GM21723 (cell line): ENCODE measurements around the gene SCMH1.
"Not testable (repeated sequence)": the region's sequence is repeated elsewhere in the genome, so short reads cannot be mapped to it uniquely, and the experiment has no call there.

ENCODE experiments used
- ATAC-seq: cut with Tn5 transposase; IDR thresholded peaks from one replicate; pipeline ENCODE4 v1.9.1; 2021; ENCODE audit warnings: mild to moderate bottlenecking, moderate library complexity; ENCODE audit not compliant: unreplicated experiment

Gene SCMH1

DNA sequence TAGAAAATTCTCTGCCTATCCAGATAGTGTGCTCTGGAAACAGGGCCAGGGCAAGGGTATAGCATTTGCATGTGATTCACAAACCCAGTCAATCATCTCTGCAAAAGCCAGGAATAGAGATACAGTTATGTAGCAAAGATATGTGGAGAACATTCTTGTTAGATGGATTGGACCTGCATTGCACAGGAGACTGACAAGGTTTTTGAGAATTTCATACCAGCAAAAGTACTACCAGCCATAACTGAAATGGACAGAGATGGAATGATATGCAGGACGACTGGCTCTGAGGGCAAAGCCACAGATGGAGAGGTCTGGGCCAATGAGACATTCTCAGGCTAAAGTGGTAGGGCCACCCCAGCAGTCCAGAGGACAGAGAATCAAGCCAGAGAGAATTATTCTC, 24.7 kb downstream of the SCMH1 start:
- no peak for ATAC-seq

DNA sequence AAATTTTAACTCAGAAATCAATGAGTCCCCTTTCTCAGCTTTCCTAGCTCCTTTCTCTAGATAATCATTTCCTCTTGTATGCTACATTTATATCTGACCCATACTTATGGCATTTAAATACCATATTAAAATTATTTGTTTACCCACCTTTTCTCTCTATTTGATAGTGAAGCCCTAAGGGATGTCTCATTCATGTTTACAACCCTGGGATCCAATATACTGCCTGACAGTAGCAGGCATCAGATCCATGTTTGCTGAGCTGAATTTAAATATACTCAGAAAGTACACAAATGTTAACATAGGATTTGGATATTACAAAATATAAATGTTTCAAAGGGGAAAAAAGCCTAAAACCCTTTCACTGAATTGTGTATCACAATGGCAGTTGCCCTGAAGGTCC, 26.5 kb downstream of the SCMH1 start:
- no peak for ATAC-seq

DNA sequence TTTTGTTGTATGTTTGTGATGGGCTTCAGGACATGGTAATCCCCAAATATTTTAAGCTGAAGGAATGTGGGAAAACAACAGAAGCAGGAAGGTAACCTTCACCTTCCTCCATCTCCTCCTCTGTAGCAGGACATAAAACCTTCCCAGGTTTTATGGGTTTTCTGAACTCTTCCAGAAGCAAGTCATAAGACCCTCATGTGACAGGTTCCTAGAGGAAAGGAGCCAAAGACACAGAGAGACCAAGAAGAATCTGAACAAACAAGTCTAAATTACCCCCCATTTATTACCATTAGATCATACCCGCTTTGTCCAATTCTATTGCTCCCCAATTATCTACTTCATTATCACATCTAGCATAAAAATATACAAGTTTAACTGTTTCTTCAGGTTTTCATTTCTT, 28.8 kb downstream of the SCMH1 start:
- ATAC-seq: no peak

DNA sequence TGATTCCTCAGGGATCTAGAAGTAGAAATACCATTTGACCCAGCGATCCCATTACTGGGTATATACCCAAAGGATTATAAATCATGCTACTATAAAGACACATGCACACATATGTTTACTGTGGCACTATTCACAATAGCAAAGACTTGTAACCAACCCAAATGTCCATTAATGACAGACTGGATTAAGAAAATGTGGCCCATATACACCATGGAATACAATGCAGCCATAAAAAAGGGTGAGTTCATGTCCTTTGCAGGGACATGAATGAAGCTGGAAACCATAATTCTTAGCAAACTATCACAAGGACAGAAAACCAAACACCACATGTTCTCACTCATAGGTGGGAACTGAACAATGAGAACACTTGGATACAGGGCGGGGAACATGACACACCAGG, 30.5 kb downstream of the SCMH1 start:
- ATAC-seq: not testable (repeated sequence)

DNA sequence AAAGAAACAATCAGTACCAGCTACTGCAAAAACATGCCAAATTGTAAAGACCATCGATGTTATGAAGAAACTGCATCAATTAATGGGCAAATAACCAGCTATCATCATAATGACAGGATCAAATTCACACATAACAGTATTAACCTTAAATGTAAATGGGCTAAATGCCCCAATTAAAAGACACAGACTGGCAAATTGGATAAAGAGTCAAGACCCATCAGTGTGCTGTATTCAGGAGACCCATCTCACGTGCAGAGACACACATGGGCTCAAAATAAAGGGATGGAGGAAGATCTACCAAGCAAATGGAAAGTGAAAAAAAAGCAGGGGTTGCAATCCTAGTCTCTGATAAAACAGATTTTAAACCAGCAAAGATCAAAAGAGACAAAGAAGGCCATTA, 35.1 kb downstream of the SCMH1 start:
- ATAC-seq: not testable (repeated sequence)

DNA sequence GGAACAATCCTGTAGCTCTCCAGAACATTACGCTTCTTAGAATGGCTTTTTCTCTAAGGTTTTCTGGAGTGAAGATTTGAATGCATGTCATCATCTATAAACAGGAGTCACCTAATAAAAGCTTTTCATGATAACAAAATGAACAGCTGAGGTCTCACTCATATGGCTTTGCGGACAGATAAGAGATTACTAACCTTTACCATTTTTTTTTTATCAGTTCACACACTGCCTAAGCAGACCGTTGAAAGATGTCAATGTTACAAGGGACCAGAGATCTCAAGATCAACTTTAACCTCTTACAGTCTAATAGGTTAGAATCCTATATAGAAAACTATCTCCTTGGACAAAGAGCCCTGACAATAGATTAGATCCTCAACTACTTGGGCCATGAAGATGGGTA, 41.4 kb downstream of the SCMH1 start:
- no peak for ATAC-seq

DNA sequence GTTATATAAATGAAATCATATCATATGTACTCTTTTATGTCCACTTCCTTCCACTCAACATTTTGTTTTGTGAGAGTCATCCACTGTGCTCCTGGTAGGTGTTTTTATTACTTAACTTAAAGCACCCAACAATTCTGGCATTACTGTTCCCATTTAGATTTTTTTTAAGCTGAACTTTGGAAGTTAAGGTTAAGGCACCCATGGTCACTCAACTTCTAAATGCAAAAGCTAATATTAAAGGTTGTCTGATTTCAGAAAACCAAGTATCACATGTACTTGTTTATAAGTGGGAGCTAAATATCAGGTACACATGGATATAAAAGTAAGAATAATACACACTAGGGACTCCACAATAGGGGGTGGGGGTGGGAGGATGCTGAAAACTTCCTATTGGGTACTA, 42.7 kb downstream of the SCMH1 start:
- no peak for ATAC-seq

DNA sequence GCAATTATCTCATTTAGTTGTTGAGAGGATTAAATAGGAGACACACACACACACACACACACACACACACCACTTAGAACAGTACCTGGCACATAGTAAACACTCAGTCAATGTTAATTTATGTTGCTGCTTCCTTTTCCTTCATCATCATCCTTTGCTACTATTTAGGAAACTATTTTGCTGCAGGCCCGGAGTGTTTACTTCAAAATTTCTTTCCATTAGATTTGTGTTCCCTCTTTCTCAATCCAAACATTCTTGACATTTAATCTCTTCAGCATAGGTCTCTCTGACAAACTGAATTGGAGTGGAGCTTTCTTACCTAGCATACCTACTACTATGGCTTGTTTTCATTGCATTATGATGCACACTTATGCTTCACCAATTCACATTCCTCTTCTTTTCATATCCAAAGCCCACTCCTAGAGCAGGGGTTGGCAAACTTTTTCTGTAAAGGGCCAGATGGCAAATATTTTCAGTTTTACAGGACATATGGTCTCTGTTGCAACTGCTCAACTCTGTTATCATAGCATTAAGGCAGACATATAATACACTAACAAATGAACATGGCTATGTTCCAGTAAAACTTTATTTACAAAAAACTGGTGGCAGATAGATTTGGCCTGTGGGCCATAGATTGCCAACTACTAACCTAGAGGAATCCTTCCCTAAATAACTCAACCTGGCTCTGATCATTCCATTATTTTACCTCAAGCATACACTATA, 49.5 kb downstream of the SCMH1 start:
- no peak for ATAC-seq

DNA sequence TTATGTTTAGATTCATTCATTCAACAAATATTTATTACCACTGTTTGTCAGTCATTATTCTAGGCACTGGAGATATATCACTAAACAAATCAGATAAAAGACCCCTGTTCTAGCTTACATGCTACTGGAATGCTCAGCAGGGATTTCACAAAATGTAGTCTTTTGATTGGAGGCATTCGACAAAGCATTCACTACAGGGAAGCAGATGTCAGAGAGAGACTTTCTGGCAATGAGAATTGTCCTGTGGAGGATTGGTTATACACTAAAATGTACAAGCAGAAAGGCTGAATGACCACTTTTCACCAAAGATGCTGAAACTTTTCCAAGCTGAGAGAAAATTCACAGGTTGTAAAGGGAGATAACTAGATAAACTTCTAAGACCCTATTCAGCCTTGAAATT, 57.7 kb downstream of the SCMH1 start:
- ATAC-seq: no peak

DNA sequence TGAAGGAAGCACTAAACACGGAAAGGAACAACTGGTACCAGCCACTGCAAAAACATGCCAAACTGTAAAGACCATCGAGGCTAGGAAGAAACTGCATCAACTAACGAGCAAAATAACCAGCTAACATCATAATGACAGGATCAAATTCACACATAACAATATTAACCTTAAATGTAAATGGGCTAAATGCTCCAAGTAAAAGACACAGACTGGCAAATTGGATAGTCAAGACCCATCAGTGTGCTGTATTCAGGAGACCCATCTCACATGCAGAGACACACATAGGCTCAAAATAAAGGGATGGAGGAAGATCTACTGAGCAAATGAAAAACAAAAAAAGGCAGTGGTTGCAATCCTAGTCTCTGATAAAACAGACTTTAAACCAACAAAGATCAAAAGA, 63.9 kb downstream of the SCMH1 start:
- not testable (repeated sequence) for ATAC-seq

DNA sequence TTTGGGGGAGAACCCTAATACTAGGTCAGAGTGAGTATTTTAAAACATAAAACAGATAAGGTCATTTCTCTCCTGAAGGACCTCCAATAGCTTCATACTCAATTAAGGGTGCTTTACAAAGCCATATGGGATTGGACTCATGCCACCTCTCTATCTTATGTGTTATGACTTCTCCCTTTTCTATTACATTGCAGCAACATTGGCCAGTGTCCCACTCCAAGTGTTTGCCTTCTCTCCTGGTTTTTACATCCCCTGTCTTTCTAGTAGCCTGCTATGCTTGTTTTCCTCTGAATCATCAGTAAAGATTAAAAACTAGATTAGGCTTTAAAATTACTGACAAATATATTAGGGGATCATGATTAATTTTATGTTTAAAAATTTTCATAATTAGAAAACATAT, 66.6 kb downstream of the SCMH1 start:
- ATAC-seq: no peak

DNA sequence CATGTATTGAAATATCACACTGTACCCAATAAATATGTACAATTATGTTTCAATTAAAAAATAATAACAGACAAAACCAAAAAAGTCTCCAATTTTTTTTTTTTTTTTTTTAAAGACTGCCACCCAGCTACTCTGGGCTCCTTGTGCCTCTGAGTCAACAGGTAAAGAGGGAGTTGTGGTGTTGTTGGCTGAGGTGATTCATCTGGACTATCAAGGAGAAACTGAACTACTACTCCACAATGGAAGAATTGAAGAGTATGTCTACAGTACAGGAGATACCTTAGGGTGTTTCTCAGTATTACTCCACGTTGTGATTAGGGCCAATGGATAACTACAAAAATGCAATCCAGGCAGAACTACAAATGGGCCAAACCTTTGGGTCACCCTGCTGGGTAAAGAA, 67.9 kb downstream of the SCMH1 start:
- ATAC-seq: no peak

DNA sequence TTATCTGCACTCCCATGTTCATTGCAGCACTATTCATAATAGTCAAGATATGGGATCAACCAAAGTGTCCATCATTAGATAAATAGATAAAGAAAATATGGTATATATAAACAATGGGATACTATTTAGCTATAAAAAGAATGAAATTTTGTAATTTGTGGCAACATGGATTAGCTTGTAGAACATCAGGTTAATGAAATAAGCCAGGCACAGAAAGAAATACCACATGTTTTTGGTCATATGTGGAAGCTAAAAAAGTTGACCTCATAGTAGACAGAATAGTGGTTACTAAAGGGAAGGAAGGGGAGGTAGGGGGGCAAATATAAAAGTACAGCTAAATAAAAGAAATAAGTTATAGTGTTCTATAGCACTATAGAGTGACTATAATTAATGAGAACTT, 68.5 kb downstream of the SCMH1 start:
- ATAC-seq: no peak

DNA sequence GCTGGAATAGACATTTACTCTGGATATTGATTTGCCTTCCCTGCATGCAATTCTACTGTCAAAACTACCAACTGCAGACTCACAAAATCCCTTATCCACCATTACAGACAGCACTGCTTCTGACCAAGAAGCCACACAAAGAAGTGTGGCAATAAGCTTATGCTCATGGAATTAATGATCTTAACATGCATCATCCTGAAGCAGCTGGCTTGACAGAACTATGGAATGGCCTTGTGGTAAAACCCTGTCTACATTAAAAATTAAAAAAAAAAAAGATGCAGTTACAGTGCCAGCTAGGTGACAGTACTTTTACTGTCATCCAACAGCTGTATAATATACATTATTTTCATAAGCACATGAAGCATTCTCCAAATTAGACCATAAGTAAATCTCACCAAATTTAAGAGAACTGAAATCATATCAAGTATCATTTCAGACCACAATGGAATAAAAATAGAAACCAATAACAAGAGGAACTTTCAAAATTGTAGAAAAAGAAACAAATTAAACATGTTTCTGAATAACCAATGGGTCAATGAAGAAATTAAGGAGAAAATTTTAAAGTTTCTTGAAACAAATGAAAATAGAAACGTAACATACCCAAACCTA, 70.7 kb downstream of the SCMH1 start:
- no peak for ATAC-seq

DNA sequence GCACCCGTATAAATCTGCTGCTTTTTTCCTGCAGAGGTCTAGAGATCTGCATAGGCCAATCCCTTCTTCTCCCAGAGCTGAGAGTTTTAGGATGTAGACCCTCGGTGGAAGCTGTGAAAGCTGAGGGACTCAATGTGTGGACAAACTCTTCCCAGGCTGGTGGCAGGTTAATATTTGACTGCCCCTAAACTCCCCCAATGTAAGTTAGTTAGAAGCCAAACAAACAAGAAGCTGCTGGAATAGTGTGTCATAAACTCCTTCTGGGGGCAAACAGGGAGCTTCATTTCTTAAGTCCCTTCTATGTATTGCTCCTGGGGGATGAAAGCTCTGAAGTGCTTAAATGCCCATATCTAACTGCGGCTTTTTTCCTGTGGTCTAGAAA, 72.3 kb downstream of the SCMH1 start:
- ATAC-seq: no peak

DNA sequence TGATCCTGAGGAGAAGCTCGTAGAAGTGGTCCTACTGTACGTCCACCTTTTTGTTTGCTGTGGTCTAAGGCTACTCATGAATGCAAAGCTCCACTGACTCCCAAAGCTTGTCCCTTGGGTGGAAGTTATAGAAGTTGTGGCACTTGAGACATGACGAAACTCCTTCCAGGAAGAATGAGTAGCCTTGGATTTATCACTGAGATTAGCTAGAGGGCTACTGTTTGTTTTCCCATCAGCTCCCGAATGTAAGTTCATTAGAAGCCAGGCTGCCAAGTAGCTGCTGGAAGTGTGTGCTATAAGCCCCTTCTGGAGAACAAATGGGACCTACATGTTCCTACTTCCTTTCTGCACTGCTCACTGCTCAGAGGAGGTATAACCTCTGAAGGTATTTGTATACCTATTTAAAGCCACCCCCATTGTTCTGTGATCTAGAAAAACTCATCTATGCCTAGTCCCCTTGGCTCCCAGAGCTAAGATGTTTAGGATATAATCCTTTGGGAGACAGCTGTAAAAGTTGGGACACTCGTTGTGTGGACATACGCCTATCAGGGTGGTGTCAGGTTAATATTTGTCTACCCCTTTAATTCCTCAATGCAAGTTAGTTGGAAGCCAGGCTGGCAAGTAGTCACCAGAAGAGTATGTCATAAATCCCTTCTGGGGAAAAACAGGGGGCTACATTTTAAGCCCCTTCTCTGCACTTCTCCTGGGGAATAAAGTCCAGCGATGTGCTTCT, 72.9 kb downstream of the SCMH1 start:
- ATAC-seq: no peak

DNA sequence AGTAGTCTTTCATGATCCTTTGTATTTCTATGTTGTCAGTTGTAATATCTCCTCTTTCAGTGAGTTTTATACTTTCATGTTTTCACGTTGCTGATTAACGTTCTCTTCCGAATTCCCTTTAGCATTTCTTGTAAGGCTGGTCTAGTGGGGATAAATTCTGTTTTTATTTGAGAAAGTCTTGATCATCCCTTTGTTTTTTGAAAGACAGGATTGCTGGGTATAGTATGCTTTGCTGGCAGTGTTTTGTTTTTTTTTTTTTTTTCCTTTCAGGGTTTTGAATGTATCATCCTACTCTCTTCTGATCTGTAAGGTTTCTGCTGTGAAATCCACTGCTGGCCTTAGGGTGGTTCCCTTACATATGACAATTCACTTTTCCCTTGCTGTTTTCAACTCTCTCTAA, 74.4 kb downstream of the SCMH1 start:
- ATAC-seq: no peak

DNA sequence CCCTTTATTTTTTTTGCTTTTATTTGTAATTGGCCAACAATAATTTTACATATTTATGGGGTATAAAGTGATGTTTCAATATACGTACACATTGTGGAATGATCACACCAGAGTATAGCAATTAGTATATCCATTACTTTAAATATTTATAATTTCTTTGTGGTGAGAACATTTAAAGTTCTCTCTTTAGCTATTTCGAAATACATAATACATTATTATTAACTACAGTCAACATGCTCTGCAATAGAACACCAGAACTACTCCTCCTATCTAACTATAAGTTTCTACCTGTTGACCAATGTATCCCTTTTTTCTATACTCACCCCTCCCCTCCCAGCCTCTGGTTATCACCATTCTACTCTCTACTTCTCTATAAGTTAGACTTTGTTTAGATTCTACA, 77.4 kb downstream of the SCMH1 start:
- no peak for ATAC-seq

DNA sequence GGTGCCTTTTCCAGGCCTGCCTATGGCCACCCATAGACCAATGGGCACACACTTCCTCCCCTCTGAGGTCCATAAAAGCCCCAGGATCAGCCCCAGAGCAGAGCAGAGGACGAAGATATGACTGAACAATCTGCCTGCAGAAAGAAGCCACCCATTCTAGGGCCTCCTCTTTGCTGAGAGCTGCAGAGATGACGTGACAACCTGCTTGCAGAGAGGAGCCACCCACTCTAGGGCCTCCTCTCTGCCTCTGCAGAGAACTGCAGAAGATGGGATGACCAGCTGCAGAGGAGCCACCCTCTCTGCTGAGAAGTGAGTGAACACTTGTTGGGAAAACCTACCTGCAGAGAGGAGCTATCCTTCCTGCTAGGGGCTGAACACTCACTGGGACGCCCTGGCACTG, 79.7 kb downstream of the SCMH1 start:
- ATAC-seq: no peak

DNA sequence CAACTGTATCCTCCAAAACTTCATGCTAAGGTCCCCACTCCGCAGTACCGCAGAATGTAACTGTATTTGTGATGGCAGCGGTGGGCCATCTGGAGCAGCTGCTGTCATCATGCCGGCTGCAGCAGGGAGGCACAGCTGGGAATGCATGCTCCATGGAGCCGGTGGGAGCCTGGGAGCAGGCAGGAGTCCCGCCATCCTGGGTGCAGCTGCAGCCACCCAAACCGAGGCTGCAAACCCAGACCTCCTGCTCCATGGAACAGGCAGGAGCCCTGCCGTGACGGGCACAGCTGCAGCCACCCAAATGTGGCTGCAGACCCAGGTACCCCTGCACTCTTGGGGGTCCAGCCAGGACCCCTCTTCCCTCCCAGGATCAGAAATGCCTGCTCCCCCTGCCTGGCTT, 80.3 kb downstream of the SCMH1 start:
- ATAC-seq: no peak

DNA sequence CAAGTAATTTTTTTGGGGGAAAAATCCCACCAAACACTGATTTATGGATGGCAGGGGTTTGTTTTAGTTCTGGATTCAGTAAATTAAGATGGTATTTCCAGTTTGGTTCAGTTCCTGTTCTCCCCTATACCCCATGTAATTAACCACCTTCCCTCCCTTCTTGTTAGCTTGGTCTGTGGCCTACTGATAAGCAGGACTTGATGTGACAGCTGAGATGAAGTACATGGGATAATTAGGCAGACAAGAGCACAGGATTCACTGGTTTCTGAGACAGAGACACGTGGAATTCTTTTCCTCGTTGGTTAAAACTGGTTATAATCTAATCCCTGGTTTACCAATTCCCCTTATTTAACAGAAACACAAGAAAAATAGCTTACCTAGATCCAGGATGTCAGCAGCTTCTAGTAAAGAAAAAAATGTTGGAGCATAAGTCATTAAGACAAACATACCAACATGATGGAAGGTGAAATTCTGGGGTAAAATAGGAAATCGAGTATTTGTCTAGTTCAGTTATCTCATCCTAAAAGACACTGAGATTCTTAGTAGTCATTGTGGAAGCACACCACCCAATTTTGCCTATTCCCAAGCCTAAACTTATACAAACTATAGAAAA, 81.5 kb downstream of the SCMH1 start:
- ATAC-seq: no peak

DNA sequence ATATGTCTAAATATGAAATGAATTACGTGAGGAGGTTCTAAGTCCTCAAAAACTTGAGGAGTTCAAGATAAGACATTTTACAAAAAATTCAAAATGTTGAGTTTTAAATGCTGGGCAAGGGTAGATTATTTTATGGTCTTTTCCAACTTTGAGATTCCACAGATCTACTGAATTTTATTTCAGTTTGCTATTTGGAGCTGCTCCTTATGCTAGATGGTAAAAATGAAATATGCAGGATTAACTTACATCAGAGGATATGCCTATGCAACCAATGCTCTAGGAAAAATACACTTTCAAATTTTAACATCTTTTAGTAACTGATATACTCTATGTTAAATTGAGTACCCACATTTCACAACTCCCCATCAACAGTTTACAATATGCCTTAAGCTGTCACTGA, 83.1 kb downstream of the SCMH1 start:
- ATAC-seq: no peak
